B cell (primary cell): ENCODE measurements around the gene HEYL.

ENCODE experiments used
- CTCF ChIP-seq: fragments of 200-600 bp; IDR thresholded peaks from one replicate; pipeline ENCODE4 v1.8.0; 2022; ENCODE audit warnings: antibody characterized with exemption, mild to moderate bottlenecking
- EZH2 ChIP-seq: IDR thresholded peaks from 2 replicates; pipeline ENCODE4 v1.6.1; 2012; ENCODE audit warnings: borderline replicate concordance, low read depth, mild to moderate bottlenecking, moderate library complexity, low read length; ENCODE audit not compliant: insufficient read depth, poor library complexity, severe bottlenecking

- no peak for TF ChIP-seq CTCF
- no peak for TF ChIP-seq EZH2
Observed at GRCh38 chr1:39593386-39593785, 46.1 kb downstream of the HEYL start.
